ENCODE data around the gene GRIN2A. TPM values are rescaled to one million over a fixed set of nuclear protein-coding genes. Genes with fewer than 3 reads are reported as not detected.

Gene GRIN2A
- total RNA-seq, 1 donor from 2014 or later: 0.09 TPM

GRCh38 chr16:9917691-9918090, 264.5 kb downstream of the GRIN2A start:
- TF ChIP-seq CTCF (IDR thresholded peaks at IDR 0.05): no peak
- Histone ChIP-seq H3K9me3 (no peaks in the 10 kb centered on the region), H3K27me3 (peaks cover 3% of the 10 kb centered on the region), H3K4me3 (no peak overlapping the region), H3K36me3 (no peaks in the 10 kb centered on the region), H3K27ac (no peak overlapping the region), H3K4me1 (no peaks in the 10 kb centered on the region)
- DNase-seq: no peak
- no peak for ATAC-seq
- intact Hi-C loops (cut with DNase I): no loop called here

- intact Hi-C loops (cut with DNase I): no loop called here
- ATAC-seq: no peak
- DNase-seq: no peak
Measured at GRCh38 chr16:9913604-9914326, 268.5 kb downstream of the GRIN2A start.

GRCh38 chr16:9911989-9912388, 270.2 kb downstream of the GRIN2A start:
- H3K27me3 ChIP-seq: no peaks in the 10 kb centered on the region
- H3K4me3 ChIP-seq: no peak overlapping the region
- DNase-seq (no peak), ATAC-seq (no peak)
- intact Hi-C loops (cut with DNase I): no loop called here
- H3K36me3 ChIP-seq: no peaks in the 10 kb centered on the region
- no peaks in the 10 kb centered on the region for H3K9me3 ChIP-seq
- H3K27ac ChIP-seq: no peak overlapping the region
- no peaks in the 10 kb centered on the region for H3K4me1 ChIP-seq
- TF ChIP-seq CTCF (IDR thresholded peaks at IDR 0.05): no peak

More at GRCh38 chr16:9913604-9914326, 268.5 kb downstream of the GRIN2A start:
- no peaks in the 10 kb centered on the region for H3K36me3 ChIP-seq
- no peaks in the 10 kb centered on the region for H3K9me3 ChIP-seq
- no peak overlapping the region for H3K4me3 ChIP-seq
- no peaks in the 10 kb centered on the region for H3K27me3 ChIP-seq
- TF ChIP-seq CTCF (IDR thresholded peaks at IDR 0.05): no peak
- H3K4me1 ChIP-seq: no peaks in the 10 kb centered on the region
- H3K27ac ChIP-seq: no peak overlapping the region

- Histone ChIP-seq H3K36me3 (no peaks in the 10 kb centered on the region), H3K4me1 (no peaks in the 10 kb centered on the region), H3K4me3 (no peak overlapping the region), H3K27me3 (no peaks in the 10 kb centered on the region), H3K27ac (no peak overlapping the region), H3K9me3 (no peaks in the 10 kb centered on the region)
- intact Hi-C loops (cut with DNase I): no loop called here
- ATAC-seq (no peak), DNase-seq (no peak)
- no peak for TF ChIP-seq CTCF (IDR thresholded peaks at IDR 0.05)
Measured at GRCh38 chr16:9911231-9911630, 271.0 kb downstream of the GRIN2A start.

GRCh38 chr16:9909072-9909825, 273.0 kb downstream of the GRIN2A start:
- DNase-seq: no peak
- Histone ChIP-seq H3K4me1 (no peaks in the 10 kb centered on the region), H3K36me3 (no peaks in the 10 kb centered on the region), H3K4me3 (no peak overlapping the region), H3K27me3 (no peaks in the 10 kb centered on the region), H3K9me3 (no peaks in the 10 kb centered on the region), H3K27ac (no peak overlapping the region)
- intact Hi-C loops (cut with DNase I): no loop called here
- TF ChIP-seq CTCF (IDR thresholded peaks at IDR 0.05): no peak
- ATAC-seq: no peak

Measured in upper lobe of right lung (tissue), 1 donor.